GM12873 (cell line): ENCODE data around the gene TMEM272.

Experiments
- CTCF ChIP-seq: IDR thresholded peaks from 2 replicates; pipeline ENCODE4 v1.5.1; 2012; ENCODE audit warnings: low read depth, mild to moderate bottlenecking, moderate library complexity, low read length, control low read depth; ENCODE audit not compliant: insufficient read depth; ENCODE audit errors: missing control alignments

TMEM272 gene

GRCh38 chr13:51794964-51795363, 50.0 kb downstream of the TMEM272 start:
- TF ChIP-seq CTCF: no peak

GRCh38 chr13:51793570-51794271, 51.3 kb downstream of the TMEM272 start:
- no peak for TF ChIP-seq CTCF

GRCh38 chr13:51786425-51787265, 58.3 kb downstream of the TMEM272 start:
- TF ChIP-seq CTCF: no peak

- TF ChIP-seq CTCF: no peak
Observed at GRCh38 chr13:51785712-51786424, 59.1 kb downstream of the TMEM272 start.

- no peak for TF ChIP-seq CTCF
Observed at GRCh38 chr13:51784097-51784496, 60.9 kb downstream of the TMEM272 start.

GRCh38 chr13:51783428-51784094, 61.4 kb downstream of the TMEM272 start:
- no peak for TF ChIP-seq CTCF
